ENCODE measurements around the gene DIAPH1.
A peak's percentile ranks its signal among the peaks of the same experiment; 100 is the strongest.

DIAPH1 gene

DNA sequence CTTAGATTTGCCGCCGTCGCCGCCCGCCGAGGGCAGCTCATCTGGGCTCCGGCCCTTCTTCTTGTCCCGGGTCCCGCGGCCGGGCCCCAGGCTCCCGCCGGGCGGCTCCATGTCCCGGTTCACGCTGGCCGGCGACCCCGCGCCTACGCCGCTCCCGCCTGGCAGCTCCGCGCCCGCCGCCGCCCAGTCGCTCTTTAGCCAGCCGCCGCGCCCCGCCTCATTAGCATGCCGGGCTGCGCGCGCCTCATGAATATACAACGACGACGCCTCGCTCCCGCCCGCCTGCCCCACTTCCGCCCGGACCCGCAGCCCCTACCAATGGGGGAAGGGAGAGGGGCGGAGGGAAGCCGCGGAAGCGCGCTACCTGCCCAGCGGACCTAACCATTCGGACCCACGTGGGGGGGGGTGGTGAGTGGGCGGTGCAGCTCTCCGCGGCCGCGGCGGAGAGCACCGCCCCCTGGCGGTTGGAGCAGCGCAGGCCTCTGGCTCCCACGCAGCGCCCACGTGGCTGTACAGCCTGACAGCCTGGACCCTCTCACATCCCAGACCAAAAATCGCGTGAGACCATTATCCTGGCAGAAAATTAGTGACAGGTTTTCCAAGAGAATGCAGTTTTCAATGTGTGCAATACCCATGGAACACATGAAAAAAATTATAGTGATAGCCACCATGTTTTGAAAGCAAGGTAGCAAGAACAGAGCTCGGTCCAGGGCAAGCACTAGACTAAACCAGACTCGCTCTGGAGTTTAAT is at the start of gene DIAPH1:
DIAPH1 (minus strand) TSS at position 197 of the 751 bp plus-strand sequence; CDS start at position 111, 86 bp downstream.
- peak within 1 kb of the TSS; percentile 76 to 84 for H3K9ac ChIP-seq (ENCODE audit: low read depth in 1 of 2, low read length in 2 of 2)

GRCh38 chr5:141665995-141666940 is 47.5 kb upstream of the DIAPH1 start:
- Histone ChIP-seq H3K36me3 (ENCODE audit: control insufficient read depth in 1 of 2, insufficient read depth in 2 of 2, low read length in 2 of 2) (no peaks in the 10 kb centered on the region), H3K4me1 (ENCODE audit: control insufficient read depth in 1 of 2, insufficient read depth in 2 of 2, low read length in 2 of 2) (peaks cover 0 to 4% of the 10 kb centered on the region in 2 donors), H3K9ac (ENCODE audit: low read depth in 1 of 2, low read length in 2 of 2) (no peak overlapping the region), H3K4me3 (ENCODE audit: low read depth in 1 of 2, low read length in 2 of 2) (no peak overlapping the region), H3K9me3 (ENCODE audit: control insufficient read depth in 1 of 2, low read length in 2 of 2) (no peaks in the 10 kb centered on the region), H3K27ac (ENCODE audit: low read depth, low read length) (no peak overlapping the region), H3K27me3 (ENCODE audit: control insufficient read depth in 1 of 2, insufficient read depth in 2 of 2, low read length in 2 of 2) (no peaks in the 10 kb centered on the region)

More for the DNA sequence above, at the start of gene DIAPH1:
- Histone ChIP-seq H3K36me3 (ENCODE audit: control insufficient read depth in 1 of 2, insufficient read depth in 2 of 2, low read length in 2 of 2) (peaks cover 5 to 38% of the 10 kb centered on the region in 2 donors), H3K4me1 (ENCODE audit: control insufficient read depth in 1 of 2, insufficient read depth in 2 of 2, low read length in 2 of 2) (peaks cover 27 to 32% of the 10 kb centered on the region in 2 donors), H3K27me3 (ENCODE audit: control insufficient read depth in 1 of 2, insufficient read depth in 2 of 2, low read length in 2 of 2) (no peaks in the 10 kb centered on the region), H3K4me3 (ENCODE audit: low read depth in 1 of 2, low read length in 2 of 2) (peak within 1 kb of the TSS; percentile 77 to 78), H3K27ac (ENCODE audit: low read depth, low read length) (peak within 1 kb of the TSS; percentile 87), H3K9me3 (ENCODE audit: control insufficient read depth in 1 of 2, low read length in 2 of 2) (no peaks in the 10 kb centered on the region)

GRCh38 chr5:141664733-141665461 is 46.1 kb upstream of the DIAPH1 start:
- Histone ChIP-seq H3K4me3 (ENCODE audit: low read depth in 1 of 2, low read length in 2 of 2) (no peak overlapping the region), H3K9me3 (ENCODE audit: control insufficient read depth in 1 of 2, low read length in 2 of 2) (no peaks in the 10 kb centered on the region), H3K9ac (ENCODE audit: low read depth in 1 of 2, low read length in 2 of 2) (no peak overlapping the region), H3K4me1 (ENCODE audit: control insufficient read depth in 1 of 2, insufficient read depth in 2 of 2, low read length in 2 of 2) (peaks cover 0 to 4% of the 10 kb centered on the region in 2 donors), H3K27ac (ENCODE audit: low read depth, low read length) (no peak overlapping the region), H3K27me3 (ENCODE audit: control insufficient read depth in 1 of 2, insufficient read depth in 2 of 2, low read length in 2 of 2) (no peaks in the 10 kb centered on the region), H3K36me3 (ENCODE audit: control insufficient read depth in 1 of 2, insufficient read depth in 2 of 2, low read length in 2 of 2) (no peaks in the 10 kb centered on the region)

DNA sequence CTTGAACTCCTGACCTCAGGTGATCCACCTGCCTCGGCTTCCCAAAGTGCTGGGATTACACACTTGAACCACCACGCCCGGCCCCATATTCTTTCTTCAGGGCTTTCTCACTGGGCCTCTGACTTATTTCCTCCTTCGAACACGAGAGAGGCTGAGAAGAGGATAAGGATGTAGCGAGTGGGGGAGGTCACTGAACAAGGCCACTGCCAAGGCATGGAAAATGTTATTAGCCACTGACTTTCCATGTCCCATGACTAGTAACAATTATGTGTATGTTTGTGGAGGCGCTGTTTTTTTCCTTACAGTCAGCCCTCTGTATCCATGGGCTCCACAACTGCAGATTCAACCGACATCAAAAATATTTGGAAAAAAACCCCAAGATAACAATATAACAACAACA is 44.7 kb upstream of the DIAPH1 start:
- peaks cover 0 to 4% of the 10 kb centered on the region in 2 donors for H3K4me1 ChIP-seq (ENCODE audit: control insufficient read depth in 1 of 2, insufficient read depth in 2 of 2, low read length in 2 of 2)

DNA sequence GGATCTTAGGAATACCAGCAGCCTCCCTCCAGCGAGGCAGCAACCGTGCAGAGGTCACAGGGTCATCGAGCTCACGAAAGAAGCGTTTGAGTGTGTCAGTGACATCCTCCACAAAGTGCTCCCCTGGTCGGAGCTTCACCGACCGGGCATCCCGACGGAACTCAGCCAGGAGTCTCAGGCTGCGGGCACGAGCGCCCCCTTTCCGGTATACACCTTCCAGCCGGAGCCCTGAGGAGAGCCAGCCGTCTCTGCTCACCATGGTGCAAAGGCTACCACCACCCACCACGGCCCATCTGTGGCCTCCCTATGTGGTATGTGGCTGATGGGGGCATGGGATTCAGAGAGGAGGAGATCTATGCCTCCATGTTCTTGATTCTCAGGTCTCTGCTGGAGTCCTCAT is 43.2 kb upstream of the DIAPH1 start:
- Histone ChIP-seq H3K9ac (ENCODE audit: low read depth in 1 of 2, low read length in 2 of 2) (no peak overlapping the region), H3K36me3 (ENCODE audit: control insufficient read depth in 1 of 2, insufficient read depth in 2 of 2, low read length in 2 of 2) (peaks cover 0 to 2% of the 10 kb centered on the region in 2 donors), H3K27ac (ENCODE audit: low read depth, low read length) (no peak overlapping the region), H3K4me1 (ENCODE audit: control insufficient read depth in 1 of 2, insufficient read depth in 2 of 2, low read length in 2 of 2) (peaks cover 0 to 4% of the 10 kb centered on the region in 2 donors), H3K9me3 (ENCODE audit: control insufficient read depth in 1 of 2, low read length in 2 of 2) (no peaks in the 10 kb centered on the region), H3K27me3 (ENCODE audit: control insufficient read depth in 1 of 2, insufficient read depth in 2 of 2, low read length in 2 of 2) (no peaks in the 10 kb centered on the region), H3K4me3 (ENCODE audit: low read depth in 1 of 2, low read length in 2 of 2) (no peak overlapping the region)

More for the DNA sequence above, 44.7 kb upstream of the DIAPH1 start:
- Histone ChIP-seq H3K9me3 (ENCODE audit: control insufficient read depth in 1 of 2, low read length in 2 of 2) (no peaks in the 10 kb centered on the region), H3K27ac (ENCODE audit: low read depth, low read length) (no peak overlapping the region), H3K4me3 (ENCODE audit: low read depth in 1 of 2, low read length in 2 of 2) (no peak overlapping the region), H3K27me3 (ENCODE audit: control insufficient read depth in 1 of 2, insufficient read depth in 2 of 2, low read length in 2 of 2) (no peaks in the 10 kb centered on the region), H3K36me3 (ENCODE audit: control insufficient read depth in 1 of 2, insufficient read depth in 2 of 2, low read length in 2 of 2) (no peaks in the 10 kb centered on the region), H3K9ac (ENCODE audit: low read depth in 1 of 2, low read length in 2 of 2) (no peak overlapping the region)

- no peaks in the 10 kb centered on the region for H3K27me3 ChIP-seq (ENCODE audit: control insufficient read depth in 1 of 2, insufficient read depth in 2 of 2, low read length in 2 of 2)
Observed at GRCh38 chr5:141657937-141658545, 39.2 kb upstream of the DIAPH1 start.

GRCh38 chr5:141657404-141657803 is 38.6 kb upstream of the DIAPH1 start:
- Histone ChIP-seq H3K27ac (ENCODE audit: low read depth, low read length) (no peak overlapping the region), H3K27me3 (ENCODE audit: control insufficient read depth in 1 of 2, insufficient read depth in 2 of 2, low read length in 2 of 2) (no peaks in the 10 kb centered on the region), H3K36me3 (ENCODE audit: control insufficient read depth in 1 of 2, insufficient read depth in 2 of 2, low read length in 2 of 2) (peaks cover 3 to 5% of the 10 kb centered on the region in 2 donors), H3K4me1 (ENCODE audit: control insufficient read depth in 1 of 2, insufficient read depth in 2 of 2, low read length in 2 of 2) (no peaks in the 10 kb centered on the region), H3K9me3 (ENCODE audit: control insufficient read depth in 1 of 2, low read length in 2 of 2) (no peaks in the 10 kb centered on the region), H3K4me3 (ENCODE audit: low read depth in 1 of 2, low read length in 2 of 2) (no peak overlapping the region), H3K9ac (ENCODE audit: low read depth in 1 of 2, low read length in 2 of 2) (no peak overlapping the region)

More at GRCh38 chr5:141657937-141658545, 39.2 kb upstream of the DIAPH1 start:
- no peak overlapping the region for H3K27ac ChIP-seq (ENCODE audit: low read depth, low read length)
- peaks cover 3 to 5% of the 10 kb centered on the region in 2 donors for H3K36me3 ChIP-seq (ENCODE audit: control insufficient read depth in 1 of 2, insufficient read depth in 2 of 2, low read length in 2 of 2)
- no peak overlapping the region for H3K4me3 ChIP-seq (ENCODE audit: low read depth in 1 of 2, low read length in 2 of 2)
- no peaks in the 10 kb centered on the region for H3K9me3 ChIP-seq (ENCODE audit: control insufficient read depth in 1 of 2, low read length in 2 of 2)
- H3K4me1 ChIP-seq (ENCODE audit: control insufficient read depth in 1 of 2, insufficient read depth in 2 of 2, low read length in 2 of 2) = no peaks in the 10 kb centered on the region
- no peak overlapping the region for H3K9ac ChIP-seq (ENCODE audit: low read depth in 1 of 2, low read length in 2 of 2)

- H3K27me3 ChIP-seq (ENCODE audit: control insufficient read depth in 1 of 2, insufficient read depth in 2 of 2, low read length in 2 of 2) = no peaks in the 10 kb centered on the region
- peaks cover 3 to 5% of the 10 kb centered on the region in 2 donors for H3K36me3 ChIP-seq (ENCODE audit: control insufficient read depth in 1 of 2, insufficient read depth in 2 of 2, low read length in 2 of 2)
- H3K4me1 ChIP-seq (ENCODE audit: control insufficient read depth in 1 of 2, insufficient read depth in 2 of 2, low read length in 2 of 2) = peaks cover 4 to 5% of the 10 kb centered on the region in 2 donors
- no peak overlapping the region for H3K27ac ChIP-seq (ENCODE audit: low read depth, low read length)
- H3K9me3 ChIP-seq (ENCODE audit: control insufficient read depth in 1 of 2, low read length in 2 of 2) = no peaks in the 10 kb centered on the region
- no peak overlapping the region for H3K9ac ChIP-seq (ENCODE audit: low read depth in 1 of 2, low read length in 2 of 2)
- no peak overlapping the region for H3K4me3 ChIP-seq (ENCODE audit: low read depth in 1 of 2, low read length in 2 of 2)
Observed at GRCh38 chr5:141656396-141656795, 37.6 kb upstream of the DIAPH1 start.

GRCh38 chr5:141655020-141655419 is 36.2 kb upstream of the DIAPH1 start:
- no peak overlapping the region for H3K9ac ChIP-seq (ENCODE audit: low read depth in 1 of 2, low read length in 2 of 2)
- peaks cover 11 to 12% of the 10 kb centered on the region in 2 donors for H3K4me1 ChIP-seq (ENCODE audit: control insufficient read depth in 1 of 2, insufficient read depth in 2 of 2, low read length in 2 of 2)
- H3K4me3 ChIP-seq (ENCODE audit: low read depth in 1 of 2, low read length in 2 of 2) = no peak overlapping the region
- H3K36me3 ChIP-seq (ENCODE audit: control insufficient read depth in 1 of 2, insufficient read depth in 2 of 2, low read length in 2 of 2) = peaks cover 3 to 5% of the 10 kb centered on the region in 2 donors
- no peaks in the 10 kb centered on the region for H3K9me3 ChIP-seq (ENCODE audit: control insufficient read depth in 1 of 2, low read length in 2 of 2)
- no peak overlapping the region for H3K27ac ChIP-seq (ENCODE audit: low read depth, low read length)
- no peaks in the 10 kb centered on the region for H3K27me3 ChIP-seq (ENCODE audit: control insufficient read depth in 1 of 2, insufficient read depth in 2 of 2, low read length in 2 of 2)

Data from duodenal mucosa (tissue), 2 donors.